Measurements from ENCODE around the gene SLC5A10.
A peak's percentile ranks its signal among the peaks of the same experiment; 100 is the strongest.
"Not testable (repeated sequence)": the region's sequence is repeated elsewhere in the genome, so short reads cannot be mapped to it uniquely, and the experiment has no call there.

The SLC5A10 gene

DNA sequence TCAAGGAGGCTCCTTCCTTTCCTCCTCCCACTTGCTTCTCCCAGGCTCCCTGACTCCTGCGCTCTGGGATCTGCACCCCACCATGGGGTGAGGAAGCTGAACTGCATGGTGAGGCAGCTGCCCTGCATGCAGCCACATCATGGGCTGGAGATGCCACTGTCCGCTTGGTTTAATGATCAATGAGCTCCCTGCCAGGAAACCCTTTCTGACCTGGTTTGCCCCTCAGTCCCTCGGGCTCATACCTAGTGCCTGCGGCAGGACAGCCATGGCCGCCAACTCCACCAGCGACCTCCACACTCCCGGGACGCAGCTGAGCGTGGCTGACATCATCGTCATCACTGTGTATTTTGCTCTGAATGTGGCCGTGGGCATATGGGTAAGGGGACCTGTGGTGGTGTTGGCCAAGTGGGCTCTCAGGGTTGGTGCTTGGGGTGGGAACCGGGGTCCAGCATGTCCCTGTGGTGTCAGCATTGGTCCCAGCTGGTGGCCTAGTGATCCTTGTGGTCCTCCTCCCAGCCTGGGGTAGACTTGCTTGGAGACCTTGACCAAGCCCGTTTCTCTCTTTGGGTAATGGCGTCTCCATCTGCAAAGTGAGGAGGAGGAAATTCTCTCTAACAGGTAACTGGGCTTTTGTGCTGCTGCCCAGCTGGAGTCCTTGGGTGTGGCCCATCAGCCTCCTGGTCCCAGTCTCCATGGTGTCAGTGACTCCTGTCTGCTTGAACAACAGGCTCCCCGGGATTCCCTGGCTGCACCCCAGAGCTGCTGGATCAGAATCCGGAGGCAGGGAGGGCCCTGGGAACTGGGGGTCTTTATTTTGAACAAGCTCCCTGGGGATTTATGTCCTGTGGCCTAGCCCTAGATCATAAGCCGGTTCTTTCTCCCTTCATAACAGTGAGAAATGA, at the start of gene SLC5A10:
Gene SLC5A10, plus strand, starts transcription at position 225 of the 902 bp plus-strand sequence. Its CDS starts 41 bp downstream, at position 266.
- no peak for DNase-seq

DNA sequence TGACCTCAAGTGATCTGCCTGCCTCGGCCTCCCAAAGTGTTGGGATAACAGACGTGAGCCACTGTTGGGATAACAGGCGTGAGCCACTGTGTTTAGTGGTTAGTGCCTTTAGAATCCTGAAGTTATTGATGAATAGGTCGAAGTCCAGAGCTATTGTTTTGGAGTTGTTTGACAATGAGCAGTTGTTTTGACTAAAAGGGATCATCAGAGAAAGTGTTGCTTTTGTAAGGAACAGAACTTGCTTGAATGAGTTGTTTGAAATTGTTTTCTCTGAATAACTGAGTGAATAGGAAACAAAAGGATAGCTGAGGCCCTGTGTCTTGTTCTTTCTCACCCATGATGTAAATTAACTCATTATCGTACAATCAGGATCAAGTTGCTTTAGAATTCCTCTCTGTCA, 47.5 kb upstream of the SLC5A10 start:
- DNase-seq = no peak

DNA sequence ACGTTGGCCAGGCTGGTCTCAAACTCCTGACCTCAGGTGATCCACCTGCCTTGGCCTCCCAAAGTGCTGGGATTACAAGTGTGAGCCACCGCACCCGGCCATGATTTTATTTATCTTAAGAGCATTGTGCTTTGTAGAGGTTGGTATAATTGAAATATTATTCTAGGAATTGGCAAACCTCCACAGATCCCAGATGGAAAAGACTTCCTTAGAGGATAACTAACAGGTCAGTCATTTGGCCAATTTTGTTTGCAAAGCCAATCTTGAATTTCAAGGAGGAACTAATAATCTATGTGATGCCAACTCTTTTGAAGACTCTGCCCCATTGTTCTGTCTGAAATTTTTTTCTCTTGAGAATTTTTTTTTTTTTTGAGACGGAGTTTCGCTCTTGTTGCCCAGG, 46.7 kb upstream of the SLC5A10 start:
- no peak for DNase-seq

GRCh38 chr17:18910326-18910725, 41.6 kb upstream of the SLC5A10 start:
- DNase-seq = no peak

DNA sequence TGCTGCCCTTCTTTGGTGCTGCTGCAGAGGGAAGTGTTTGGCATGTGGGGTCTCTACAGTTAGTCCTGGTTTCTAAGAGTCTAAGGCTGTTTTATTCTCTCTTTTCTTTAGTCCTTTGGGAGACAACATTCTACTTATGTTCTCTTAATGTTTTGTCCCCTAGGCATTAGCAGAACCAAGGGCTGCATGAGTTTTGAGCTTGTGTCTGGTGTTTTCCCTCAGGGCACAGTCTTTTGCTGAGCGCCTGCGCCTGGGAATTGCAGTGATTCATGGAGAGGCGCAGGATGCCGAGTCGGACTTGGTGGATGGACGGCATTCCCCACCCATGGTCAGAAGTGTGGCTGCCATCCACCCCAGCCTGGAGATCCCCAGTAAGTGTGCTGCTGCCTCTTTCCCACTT, 41.1 kb upstream of the SLC5A10 start:
- no peak for DNase-seq

GRCh38 chr17:18916816-18917500, 35.0 kb upstream of the SLC5A10 start:
- DNase-seq = peak; percentile 85

GRCh38 chr17:18917506-18918032, 34.4 kb upstream of the SLC5A10 start:
- DNase-seq = no peak

DNA sequence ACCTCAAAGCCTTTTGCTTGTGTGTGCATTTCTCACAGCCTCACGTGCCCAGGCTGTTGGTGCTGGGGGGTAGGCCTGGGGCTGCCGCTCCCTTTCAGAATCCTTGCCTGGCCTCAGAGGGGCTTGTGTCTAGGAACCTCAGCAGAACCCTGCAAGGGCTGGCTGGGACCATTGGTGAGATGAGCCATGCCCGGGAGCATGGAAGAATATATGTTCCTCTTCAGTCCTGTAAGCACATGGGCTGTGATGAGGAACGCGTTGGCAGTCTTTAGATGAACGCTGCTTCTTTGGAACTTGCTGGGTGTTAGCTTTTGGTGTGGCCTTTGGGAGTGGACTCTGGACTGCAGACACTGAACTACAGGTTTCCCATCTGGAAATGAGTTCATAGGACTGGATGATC, 32.0 kb upstream of the SLC5A10 start:
- no peak for DNase-seq

GRCh38 chr17:18920911-18921441, 31.0 kb upstream of the SLC5A10 start:
- no peak for DNase-seq

DNA sequence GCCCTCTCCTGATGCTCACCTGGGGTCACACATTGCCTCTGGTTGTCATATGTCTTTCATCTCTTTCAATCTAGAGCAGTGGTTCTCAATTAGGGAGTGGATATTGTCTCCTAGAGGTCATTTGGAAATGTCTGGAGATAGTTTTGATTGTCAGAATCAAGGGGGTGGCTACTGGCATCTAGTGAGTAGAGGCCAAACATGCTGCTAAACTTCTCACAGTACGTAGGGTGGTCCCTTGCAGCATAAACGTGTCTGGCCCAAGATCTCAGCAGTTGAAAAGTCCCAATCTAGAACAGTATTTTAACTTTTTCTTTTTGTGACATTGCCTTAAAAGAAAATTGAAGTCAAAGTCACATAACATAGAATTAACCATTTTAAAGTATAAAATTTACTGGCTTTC, 30.5 kb upstream of the SLC5A10 start:
- no peak for DNase-seq

DNA sequence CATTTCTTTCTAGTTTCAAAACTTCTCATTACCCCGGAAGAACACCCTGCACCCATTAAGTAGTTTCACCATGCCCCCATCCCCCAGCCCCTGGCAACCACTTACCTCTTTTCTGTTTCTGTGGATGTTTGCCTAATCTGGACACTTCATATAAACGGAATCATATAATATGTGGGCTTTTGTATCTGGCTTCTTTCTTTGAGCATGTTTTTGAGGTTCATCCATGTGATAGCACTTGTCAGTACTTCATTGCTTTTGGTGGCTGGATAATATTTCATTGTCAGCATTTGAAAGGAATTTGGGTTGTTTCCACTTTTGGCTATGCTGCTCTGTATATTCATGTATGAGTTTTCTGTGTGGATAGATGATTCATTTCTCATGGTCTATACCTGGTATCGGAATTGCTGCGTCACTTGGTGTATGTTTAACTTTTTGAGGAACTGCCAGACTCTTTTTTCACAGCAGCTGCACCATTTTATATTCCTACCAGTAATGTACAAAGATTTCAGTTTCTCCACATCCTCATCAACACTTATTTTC, 30.0 kb upstream of the SLC5A10 start:
- DNase-seq = peak; percentile 67

GRCh38 chr17:18922596-18922995, 29.4 kb upstream of the SLC5A10 start:
- not testable (repeated sequence) for DNase-seq

- no peak for DNase-seq
Observed at GRCh38 chr17:18925187-18925586, 26.8 kb upstream of the SLC5A10 start.

- no peak for DNase-seq
Observed at GRCh38 chr17:18928628-18929125, 23.3 kb upstream of the SLC5A10 start.

DNA sequence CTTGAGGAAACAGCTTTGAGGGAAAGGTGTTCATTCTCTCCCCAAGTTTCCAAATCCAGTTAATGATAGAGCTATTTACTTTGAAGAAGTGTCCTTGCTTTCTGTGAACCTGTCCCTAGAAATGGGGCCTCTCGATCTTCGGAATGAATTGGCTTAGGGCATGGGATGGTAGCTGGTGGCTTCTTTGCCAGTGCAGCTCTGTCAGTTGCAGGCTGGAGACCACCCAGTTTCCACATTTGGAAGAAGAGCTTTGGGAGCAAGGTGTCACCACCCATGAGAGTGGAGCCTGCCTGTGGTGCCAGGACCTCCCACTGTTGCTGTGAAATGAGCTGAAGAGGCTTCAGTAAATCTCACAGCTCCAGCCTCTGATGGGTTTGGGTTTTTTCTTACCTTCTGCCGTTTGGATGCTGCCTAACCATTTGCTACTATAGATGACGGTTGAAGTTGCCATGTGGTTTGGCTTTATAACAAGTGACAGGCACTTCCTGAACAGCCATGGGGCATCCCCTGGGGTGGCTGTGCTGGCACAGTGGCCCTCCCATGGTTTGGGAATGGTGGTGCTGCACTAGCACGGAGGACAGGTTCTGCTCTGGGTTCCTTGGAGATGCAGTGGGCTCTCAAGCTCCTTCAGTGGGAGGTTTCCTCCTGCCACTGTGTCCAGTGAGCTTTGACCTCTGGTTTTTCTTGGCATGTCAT, 19.5 kb upstream of the SLC5A10 start:
- DNase-seq = peak; percentile 17

DNA sequence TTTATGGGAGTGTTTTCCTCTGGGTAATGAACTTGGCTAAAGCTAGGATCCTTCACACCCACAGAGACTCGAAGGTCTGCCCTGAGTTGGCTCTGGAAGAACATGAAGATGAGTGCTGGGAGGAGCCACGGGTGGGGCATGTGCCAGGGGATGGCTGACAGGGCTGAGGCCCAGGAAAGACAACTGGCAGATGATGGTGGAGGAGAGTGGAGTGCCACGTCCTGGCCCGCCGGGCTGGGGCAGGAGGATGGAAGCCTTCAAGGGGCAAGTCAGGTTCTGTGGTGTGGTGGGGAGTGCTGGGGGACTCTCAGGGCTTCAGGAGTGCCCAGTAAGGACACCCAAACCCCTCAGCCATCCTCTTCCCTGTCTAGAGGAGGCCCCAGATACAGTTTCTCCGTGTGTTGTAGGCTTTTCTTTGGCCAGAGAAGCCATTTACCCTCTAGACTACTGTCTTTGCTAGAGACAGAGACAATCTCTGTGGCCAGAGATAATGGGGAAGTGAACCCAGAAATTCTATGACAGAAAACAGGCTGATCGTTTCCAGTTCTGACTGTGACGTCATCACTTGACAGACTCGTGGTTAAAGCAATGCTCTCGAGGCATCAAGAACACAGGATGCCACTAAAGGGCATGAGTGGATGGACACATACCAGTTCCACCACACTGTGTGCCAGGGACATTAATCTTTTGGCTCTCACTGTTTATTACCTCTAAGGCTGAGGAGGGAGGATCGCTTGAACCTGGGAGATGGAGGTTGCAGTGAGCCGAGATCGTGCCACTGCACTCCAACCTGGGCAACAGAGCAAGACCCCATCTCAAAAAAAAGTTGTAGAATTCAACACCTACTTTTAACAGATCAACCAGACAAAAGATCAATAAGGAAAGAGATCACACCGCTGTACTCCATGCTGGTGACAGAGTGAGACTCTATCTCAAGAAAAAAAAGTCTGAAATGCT, 18.6 kb upstream of the SLC5A10 start:
- DNase-seq = peak; percentile 38

DNA sequence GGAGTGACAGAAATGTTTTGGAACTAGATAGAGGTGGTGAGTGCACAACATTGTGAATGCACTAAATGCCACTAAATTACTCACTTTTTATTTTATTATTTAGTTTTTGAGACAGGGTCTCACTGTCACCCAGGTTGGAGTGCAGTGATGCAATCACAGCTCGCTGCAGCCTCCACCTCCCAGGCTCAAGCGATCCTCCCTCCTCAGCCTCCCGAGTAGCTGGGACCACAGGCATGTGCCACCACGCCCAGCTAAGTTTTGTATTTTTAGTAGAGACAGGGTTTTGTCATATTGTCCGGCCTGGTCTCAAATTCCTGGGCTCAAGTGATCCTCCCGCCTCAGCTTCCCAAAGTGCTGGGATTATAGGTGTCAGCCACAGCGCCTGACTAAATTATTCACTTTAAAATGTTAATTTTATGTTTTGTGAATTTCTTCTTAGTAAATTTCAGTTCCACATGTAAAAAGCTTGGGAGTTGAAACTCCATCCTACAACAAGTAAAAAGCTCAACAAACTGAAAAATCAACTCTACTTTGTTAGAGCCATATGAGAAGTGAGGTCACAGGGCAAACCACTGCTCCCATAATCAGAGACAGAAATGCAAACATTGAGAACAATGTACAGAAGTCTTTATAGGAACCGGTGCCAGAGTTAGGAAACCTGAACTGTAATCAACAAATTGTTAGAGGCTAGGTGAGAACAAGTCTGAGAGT, 13.8 kb upstream of the SLC5A10 start:
- DNase-seq = no peak

DNA sequence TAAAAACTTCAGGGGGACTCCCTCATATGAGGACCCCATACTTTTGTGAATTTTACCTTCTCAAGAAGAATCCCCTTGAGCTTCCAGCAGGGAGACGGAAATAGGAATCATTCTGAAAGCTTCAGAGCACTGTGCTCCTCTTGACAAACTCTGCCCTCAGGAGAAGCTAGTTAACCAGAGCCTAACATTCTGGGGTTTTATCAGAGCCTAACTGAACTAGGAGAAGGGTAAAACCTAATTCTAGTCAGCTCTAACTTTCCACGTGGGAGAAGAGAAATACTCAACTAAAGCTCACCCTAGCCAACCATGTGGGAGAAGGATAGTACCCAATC, 13.3 kb upstream of the SLC5A10 start:
- no peak for DNase-seq

DNA sequence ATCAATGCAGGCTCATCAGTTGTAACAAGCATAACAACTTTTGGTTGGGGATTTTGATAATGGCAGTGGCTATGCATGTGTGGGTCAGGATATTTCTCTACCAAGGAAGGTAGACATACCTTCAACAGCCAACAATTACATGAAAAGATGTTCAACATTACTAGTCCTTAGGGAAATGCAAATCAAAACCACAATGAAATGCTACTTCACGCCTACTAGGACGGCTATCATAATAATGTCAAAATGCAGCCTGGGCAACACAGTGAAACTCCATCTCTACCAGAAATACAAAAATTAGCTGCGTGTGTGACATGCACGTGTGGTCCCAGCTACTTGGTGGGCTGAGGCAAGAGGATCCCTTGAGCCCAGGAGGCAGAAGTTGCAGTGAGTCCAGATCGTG, 7.3 kb upstream of the SLC5A10 start:
- no peak for DNase-seq

DNA sequence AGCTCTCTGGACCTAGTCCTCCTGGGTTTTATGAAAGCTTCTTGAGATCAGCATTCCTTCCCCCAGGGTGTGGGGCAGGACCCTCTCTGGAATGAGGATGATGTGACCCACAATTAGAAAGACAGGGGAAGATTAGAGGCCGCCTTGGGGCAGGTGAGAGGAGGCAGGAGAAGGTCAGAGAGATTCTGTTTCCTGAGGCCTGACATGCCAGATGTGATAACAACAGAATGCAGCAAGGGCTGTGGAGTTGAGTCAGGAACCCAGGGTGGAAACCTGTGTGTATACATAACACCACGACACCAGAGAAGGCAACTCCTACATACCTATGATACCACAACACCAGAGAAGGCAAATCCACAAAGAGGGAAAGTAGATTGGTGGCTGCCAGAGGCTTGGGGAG, 5.4 kb upstream of the SLC5A10 start:
- no peak for DNase-seq

DNA sequence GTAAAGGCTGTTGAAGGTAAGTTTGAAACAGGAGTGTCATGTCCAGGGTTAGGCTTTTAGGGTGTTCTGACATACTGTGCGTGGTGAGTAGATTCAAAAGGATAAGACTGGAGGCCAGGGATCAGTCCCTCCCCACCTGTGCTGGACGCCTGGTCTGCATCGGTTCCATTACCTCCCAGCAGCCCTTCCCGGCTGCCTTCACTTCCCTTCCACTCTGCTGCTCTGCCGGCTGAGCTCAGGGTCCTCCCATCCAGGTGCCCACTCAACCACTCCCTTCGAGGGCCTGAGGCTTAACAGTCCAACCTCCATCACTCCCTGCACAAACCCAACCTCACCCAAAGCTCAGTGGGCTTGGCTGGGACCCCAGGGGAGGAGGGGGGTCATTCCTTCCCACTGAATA, 4.1 kb upstream of the SLC5A10 start:
- no peak for DNase-seq

Data from hematopoietic multipotent progenitor cell treated with erythropoietin and hydrocortisone succinate and interleukin-3 and kit ligand, for 4 days (in vitro differentiated cells).